HepG2 (cell line): ENCODE results near the gene IST1.

Source experiments
- HDAC6 ChIP-seq: fragments of 200-600 bp; sonication (generic); IDR thresholded peaks from 2 replicates; pipeline ENCODE4 v1.7.0; 2017; ENCODE audit warnings: mild to moderate bottlenecking, antibody characterized with exemption, low read length, low read depth
- JUND ChIP-seq: sonication (generic); formaldehyde crosslinking; IDR thresholded peaks from 2 replicates; pipeline ENCODE4 v1.8.0; 2022; ENCODE audit warnings: mild to moderate bottlenecking, missing genetic modification reagents
- KDM1A ChIP-seq: IDR thresholded peaks from 2 replicates; pipeline ENCODE4 v1.6.1; 2016; ENCODE audit warnings: missing compliant biosample characterization
- SRF ChIP-seq: IDR thresholded peaks from 2 replicates; pipeline ENCODE4 v1.6.1; 2011; ENCODE audit warnings: mild to moderate bottlenecking, low read depth, low read length, moderate library complexity
- U2AF2 ChIP-seq: fragments of 200-400 bp; formaldehyde crosslinking; IDR thresholded peaks from 2 replicates; pipeline ENCODE4 v1.6.1; 2017; ENCODE audit warnings: low read depth, mild to moderate bottlenecking, low read length
- ZC3H4 ChIP-seq: sonication (generic); formaldehyde crosslinking; IDR thresholded peaks from 2 replicates; pipeline ENCODE4 v1.4.0; 2020; ENCODE audit warnings: missing genetic modification reagents, borderline replicate concordance
- ZSCAN21 ChIP-seq: sonication (generic); formaldehyde crosslinking; IDR thresholded peaks from 2 replicates; pipeline ENCODE4 v1.8.0; 2022; ENCODE audit warnings: mild to moderate bottlenecking, missing genetic modification reagents, moderate library complexity, borderline replicate concordance
- TF ChIP-seq, protein P1 (sequence below): sonication (generic); formaldehyde crosslinking; IDR thresholded peaks from 2 replicates; pipeline ENCODE4 v1.5.0; 2020; ENCODE audit warnings: mild to moderate bottlenecking, missing genetic modification reagents, moderate library complexity
- TF ChIP-seq, protein P2 (sequence below): sonication (generic); formaldehyde crosslinking; IDR thresholded peaks from 2 replicates; pipeline ENCODE4 v1.4.0; 2020; ENCODE audit warnings: missing genetic modification reagents, mild to moderate bottlenecking, borderline replicate concordance
- TF ChIP-seq, protein P3 (sequence below): sonication (generic); formaldehyde crosslinking; IDR thresholded peaks from 2 replicates; pipeline ENCODE4 v1.4.0; 2020; ENCODE audit warnings: missing genetic modification reagents
- TF ChIP-seq, protein P4 (sequence below): sonication (generic); formaldehyde crosslinking; IDR thresholded peaks from 2 replicates; pipeline ENCODE4 v1.8.0; 2022; ENCODE audit warnings: missing genetic modification reagents, mild to moderate bottlenecking, moderate library complexity, borderline replicate concordance

DNA sequence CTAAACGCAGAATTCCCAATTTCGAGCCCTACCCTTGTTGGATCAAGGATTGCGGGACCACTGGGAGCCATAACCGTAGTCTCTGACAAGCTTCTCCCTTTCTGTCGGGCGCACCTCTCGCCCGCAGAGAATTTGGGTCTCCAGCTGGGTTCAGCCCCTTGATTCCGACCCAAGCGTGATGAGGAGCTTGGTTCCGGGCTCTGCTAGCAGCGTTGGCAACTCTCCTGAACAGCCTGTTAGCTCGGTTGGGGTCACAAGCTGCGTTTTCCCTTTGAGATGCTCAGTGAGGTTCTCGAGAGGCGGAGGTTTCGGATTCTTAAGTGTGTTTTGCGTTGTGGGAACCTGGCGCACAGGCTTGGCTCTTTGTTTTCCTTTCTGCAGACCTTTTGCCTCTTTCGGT lies 48.9 kb upstream of the IST1 start:
- TF ChIP-seq JUND (CRISPR knock-in tag): no peak
- no peak for TF ChIP-seq ZSCAN21 (CRISPR knock-in tag)
- TF ChIP-seq, protein P1, sequence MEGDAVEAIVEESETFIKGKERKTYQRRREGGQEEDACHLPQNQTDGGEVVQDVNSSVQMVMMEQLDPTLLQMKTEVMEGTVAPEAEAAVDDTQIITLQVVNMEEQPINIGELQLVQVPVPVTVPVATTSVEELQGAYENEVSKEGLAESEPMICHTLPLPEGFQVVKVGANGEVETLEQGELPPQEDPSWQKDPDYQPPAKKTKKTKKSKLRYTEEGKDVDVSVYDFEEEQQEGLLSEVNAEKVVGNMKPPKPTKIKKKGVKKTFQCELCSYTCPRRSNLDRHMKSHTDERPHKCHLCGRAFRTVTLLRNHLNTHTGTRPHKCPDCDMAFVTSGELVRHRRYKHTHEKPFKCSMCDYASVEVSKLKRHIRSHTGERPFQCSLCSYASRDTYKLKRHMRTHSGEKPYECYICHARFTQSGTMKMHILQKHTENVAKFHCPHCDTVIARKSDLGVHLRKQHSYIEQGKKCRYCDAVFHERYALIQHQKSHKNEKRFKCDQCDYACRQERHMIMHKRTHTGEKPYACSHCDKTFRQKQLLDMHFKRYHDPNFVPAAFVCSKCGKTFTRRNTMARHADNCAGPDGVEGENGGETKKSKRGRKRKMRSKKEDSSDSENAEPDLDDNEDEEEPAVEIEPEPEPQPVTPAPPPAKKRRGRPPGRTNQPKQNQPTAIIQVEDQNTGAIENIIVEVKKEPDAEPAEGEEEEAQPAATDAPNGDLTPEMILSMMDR (CRISPR knock-in tag): no peak
- no peak for TF ChIP-seq U2AF2
- no peak for TF ChIP-seq KDM1A (CRISPR knock-in tag)
- no peak for TF ChIP-seq ZC3H4 (CRISPR knock-in tag)
- TF ChIP-seq, protein P2, sequence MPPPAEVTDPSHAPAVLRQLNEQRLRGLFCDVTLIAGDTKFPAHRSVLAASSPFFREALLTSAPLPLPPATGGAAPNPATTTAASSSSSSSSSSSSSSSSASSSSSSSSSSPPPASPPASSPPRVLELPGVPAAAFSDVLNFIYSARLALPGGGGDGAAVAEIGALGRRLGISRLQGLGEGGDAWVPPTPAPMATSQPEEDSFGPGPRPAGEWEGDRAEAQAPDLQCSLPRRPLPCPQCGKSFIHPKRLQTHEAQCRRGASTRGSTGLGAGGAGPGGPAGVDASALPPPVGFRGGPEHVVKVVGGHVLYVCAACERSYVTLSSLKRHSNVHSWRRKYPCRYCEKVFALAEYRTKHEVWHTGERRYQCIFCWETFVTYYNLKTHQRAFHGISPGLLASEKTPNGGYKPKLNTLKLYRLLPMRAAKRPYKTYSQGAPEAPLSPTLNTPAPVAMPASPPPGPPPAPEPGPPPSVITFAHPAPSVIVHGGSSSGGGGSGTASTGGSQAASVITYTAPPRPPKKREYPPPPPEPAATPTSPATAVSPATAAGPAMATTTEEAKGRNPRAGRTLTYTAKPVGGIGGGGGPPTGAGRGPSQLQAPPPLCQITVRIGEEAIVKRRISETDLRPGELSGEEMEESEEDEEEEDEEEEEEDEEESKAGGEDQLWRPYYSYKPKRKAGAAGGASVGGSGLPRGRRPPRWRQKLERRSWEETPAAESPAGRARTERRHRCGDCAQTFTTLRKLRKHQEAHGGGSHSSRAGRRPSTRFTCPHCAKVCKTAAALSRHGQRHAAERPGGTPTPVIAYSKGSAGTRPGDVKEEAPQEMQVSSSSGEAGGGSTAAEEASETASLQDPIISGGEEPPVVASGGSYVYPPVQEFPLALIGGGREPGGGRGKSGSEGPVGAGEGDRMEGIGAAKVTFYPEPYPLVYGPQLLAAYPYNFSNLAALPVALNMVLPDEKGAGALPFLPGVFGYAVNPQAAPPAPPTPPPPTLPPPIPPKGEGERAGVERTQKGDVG (CRISPR knock-in tag): no peak
- TF ChIP-seq, protein P3, sequence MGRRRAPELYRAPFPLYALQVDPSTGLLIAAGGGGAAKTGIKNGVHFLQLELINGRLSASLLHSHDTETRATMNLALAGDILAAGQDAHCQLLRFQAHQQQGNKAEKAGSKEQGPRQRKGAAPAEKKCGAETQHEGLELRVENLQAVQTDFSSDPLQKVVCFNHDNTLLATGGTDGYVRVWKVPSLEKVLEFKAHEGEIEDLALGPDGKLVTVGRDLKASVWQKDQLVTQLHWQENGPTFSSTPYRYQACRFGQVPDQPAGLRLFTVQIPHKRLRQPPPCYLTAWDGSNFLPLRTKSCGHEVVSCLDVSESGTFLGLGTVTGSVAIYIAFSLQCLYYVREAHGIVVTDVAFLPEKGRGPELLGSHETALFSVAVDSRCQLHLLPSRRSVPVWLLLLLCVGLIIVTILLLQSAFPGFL: no peak
- TF ChIP-seq SRF: no peak
- TF ChIP-seq, protein P4, sequence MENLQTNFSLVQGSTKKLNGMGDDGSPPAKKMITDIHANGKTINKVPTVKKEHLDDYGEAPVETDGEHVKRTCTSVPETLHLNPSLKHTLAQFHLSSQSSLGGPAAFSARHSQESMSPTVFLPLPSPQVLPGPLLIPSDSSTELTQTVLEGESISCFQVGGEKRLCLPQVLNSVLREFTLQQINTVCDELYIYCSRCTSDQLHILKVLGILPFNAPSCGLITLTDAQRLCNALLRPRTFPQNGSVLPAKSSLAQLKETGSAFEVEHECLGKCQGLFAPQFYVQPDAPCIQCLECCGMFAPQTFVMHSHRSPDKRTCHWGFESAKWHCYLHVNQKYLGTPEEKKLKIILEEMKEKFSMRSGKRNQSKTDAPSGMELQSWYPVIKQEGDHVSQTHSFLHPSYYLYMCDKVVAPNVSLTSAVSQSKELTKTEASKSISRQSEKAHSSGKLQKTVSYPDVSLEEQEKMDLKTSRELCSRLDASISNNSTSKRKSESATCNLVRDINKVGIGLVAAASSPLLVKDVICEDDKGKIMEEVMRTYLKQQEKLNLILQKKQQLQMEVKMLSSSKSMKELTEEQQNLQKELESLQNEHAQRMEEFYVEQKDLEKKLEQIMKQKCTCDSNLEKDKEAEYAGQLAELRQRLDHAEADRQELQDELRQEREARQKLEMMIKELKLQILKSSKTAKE (CRISPR knock-in tag): no peak
- no peak for TF ChIP-seq HDAC6
